SH-SY5Y (cell line): ENCODE data around the gene NFATC2.

Experiments
- GATA2 ChIP-seq: IDR thresholded peaks from 2 replicates; pipeline ENCODE4 v1.6.1; 2011; ENCODE audit warnings: mild to moderate bottlenecking, low read depth, low read length
- GATA3 ChIP-seq: IDR thresholded peaks from 2 replicates; pipeline ENCODE4 v1.6.1; 2011; ENCODE audit warnings: low read depth, mild to moderate bottlenecking, low read length, moderate library complexity

- TF ChIP-seq GATA2, result no peak
- no peak for TF ChIP-seq GATA3
Observed at GRCh38 chr20:51371720-51372119, 170.8 kb downstream of the NFATC2 start.
